ENCODE data around the gene MED25.

DNA sequence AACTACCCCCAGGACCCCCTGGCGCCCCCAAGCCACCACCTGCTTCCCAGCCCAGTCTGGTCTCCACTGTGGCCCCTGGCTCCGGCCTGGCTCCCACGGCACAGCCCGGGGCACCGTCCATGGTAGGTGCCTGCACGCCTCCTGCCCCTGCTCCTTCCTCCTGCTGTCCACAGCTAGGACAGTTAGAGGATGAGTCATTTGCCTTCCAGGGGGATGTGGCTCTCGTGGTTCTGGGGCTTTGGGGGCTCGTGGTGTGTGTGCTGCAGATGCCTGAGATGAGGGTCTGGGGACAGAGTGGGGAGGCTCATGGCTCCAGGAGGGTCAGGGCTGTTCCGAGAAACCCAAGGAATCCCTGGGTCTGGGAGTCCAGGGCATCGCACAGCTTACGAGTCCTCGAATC, 12.7 kb downstream of the MED25 start:
- TF ChIP-seq POLR2AphosphoS5 (IDR thresholded peaks at IDR 0.05; ENCODE audit: low read depth, low read length) (no peak), SIN3A (IDR thresholded peaks at IDR 0.05; ENCODE audit: borderline replicate concordance, insufficient read depth, low read length) (no peak), TAF1 (IDR thresholded peaks at IDR 0.05; ENCODE audit: borderline replicate concordance, insufficient read depth, low read length) (no peak), FOXP2 (optimal IDR thresholded peaks at IDR 0.05; ENCODE audit: borderline replicate concordance, extremely low read depth, extremely low read length, insufficient read depth) (no peak)
- TF ChIP-seq, protein P1, sequence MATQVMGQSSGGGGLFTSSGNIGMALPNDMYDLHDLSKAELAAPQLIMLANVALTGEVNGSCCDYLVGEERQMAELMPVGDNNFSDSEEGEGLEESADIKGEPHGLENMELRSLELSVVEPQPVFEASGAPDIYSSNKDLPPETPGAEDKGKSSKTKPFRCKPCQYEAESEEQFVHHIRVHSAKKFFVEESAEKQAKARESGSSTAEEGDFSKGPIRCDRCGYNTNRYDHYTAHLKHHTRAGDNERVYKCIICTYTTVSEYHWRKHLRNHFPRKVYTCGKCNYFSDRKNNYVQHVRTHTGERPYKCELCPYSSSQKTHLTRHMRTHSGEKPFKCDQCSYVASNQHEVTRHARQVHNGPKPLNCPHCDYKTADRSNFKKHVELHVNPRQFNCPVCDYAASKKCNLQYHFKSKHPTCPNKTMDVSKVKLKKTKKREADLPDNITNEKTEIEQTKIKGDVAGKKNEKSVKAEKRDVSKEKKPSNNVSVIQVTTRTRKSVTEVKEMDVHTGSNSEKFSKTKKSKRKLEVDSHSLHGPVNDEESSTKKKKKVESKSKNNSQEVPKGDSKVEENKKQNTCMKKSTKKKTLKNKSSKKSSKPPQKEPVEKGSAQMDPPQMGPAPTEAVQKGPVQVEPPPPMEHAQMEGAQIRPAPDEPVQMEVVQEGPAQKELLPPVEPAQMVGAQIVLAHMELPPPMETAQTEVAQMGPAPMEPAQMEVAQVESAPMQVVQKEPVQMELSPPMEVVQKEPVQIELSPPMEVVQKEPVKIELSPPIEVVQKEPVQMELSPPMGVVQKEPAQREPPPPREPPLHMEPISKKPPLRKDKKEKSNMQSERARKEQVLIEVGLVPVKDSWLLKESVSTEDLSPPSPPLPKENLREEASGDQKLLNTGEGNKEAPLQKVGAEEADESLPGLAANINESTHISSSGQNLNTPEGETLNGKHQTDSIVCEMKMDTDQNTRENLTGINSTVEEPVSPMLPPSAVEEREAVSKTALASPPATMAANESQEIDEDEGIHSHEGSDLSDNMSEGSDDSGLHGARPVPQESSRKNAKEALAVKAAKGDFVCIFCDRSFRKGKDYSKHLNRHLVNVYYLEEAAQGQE (IDR thresholded peaks at IDR 0.05; ENCODE audit: insufficient read depth in 1 of 2, low read depth in 2 of 2, low read length in 2 of 2), result no peak

Measured in PFSK-1 (cell line).